HEK293 (cell line): ENCODE measurements around the gene OPHN1.

Experiments
- MEIS1 ChIP-seq: sonication (generic); formaldehyde crosslinking; IDR thresholded peaks from 2 replicates; pipeline ENCODE4 v1.8.1; 2022; ENCODE audit warnings: missing genetic modification reagents, mild to moderate bottlenecking, borderline replicate concordance
- PBX3 ChIP-seq: sonication (generic); formaldehyde crosslinking; IDR thresholded peaks from 2 replicates; pipeline ENCODE4 v1.8.1; 2022; ENCODE audit warnings: mild to moderate bottlenecking, moderate library complexity, missing genetic modification reagents
- SETDB1 ChIP-seq: IDR thresholded peaks from one replicate; pipeline ENCODE4 v1.6.1; 2017; ENCODE audit warnings: mild to moderate bottlenecking, low read length, moderate library complexity, mixed read lengths; ENCODE audit not compliant: insufficient read length
- TSHZ1 ChIP-seq: fragments of 450-650 bp; formaldehyde crosslinking; IDR thresholded peaks from 2 replicates; pipeline ENCODE4 v1.5.1; 2016; ENCODE audit warnings: missing biosample characterization, missing genetic modification characterization, borderline replicate concordance
- TF ChIP-seq, protein P1 (sequence below): fragments of 450-650 bp; formaldehyde crosslinking; IDR thresholded peaks from 2 replicates; pipeline ENCODE4 v1.5.1; 2016; ENCODE audit warnings: missing biosample characterization, missing genetic modification characterization

- no peak for TF ChIP-seq TSHZ1 (tag by site-specific recombination)
- TF ChIP-seq, protein P1, sequence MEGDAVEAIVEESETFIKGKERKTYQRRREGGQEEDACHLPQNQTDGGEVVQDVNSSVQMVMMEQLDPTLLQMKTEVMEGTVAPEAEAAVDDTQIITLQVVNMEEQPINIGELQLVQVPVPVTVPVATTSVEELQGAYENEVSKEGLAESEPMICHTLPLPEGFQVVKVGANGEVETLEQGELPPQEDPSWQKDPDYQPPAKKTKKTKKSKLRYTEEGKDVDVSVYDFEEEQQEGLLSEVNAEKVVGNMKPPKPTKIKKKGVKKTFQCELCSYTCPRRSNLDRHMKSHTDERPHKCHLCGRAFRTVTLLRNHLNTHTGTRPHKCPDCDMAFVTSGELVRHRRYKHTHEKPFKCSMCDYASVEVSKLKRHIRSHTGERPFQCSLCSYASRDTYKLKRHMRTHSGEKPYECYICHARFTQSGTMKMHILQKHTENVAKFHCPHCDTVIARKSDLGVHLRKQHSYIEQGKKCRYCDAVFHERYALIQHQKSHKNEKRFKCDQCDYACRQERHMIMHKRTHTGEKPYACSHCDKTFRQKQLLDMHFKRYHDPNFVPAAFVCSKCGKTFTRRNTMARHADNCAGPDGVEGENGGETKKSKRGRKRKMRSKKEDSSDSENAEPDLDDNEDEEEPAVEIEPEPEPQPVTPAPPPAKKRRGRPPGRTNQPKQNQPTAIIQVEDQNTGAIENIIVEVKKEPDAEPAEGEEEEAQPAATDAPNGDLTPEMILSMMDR (tag by site-specific recombination): no peak
- no peak for TF ChIP-seq MEIS1 (CRISPR knock-in tag)
- no peak for TF ChIP-seq SETDB1
- no peak for TF ChIP-seq PBX3
These were observed 148.9 kb downstream of the OPHN1 start for GRCh38 chrX:68284281-68284904.
